GM23338 (cell line): ENCODE data around the gene LENEP. TPM values are rescaled to one million over a fixed set of nuclear protein-coding genes. Genes with fewer than 3 reads are reported as not detected.

Source experiments
- ATAC-seq: fragments of 200-7000 bp; cut with Tn5 transposase; 3 replicates; pipeline ENCODE4 v1.9.1; 2020
- DNase-seq: peaks from one replicate; pipeline ENCODE4 v3.0.0-alpha.2; 2015; ENCODE audit warnings: low spot score
- H2AFZ ChIP-seq: fragments of 200-600 bp; sonication (generic); 2 replicates; pipeline ENCODE4 v1.8.0; 2016; ENCODE audit warnings: antibody characterized with exemption, mild to moderate bottlenecking, moderate library complexity
- H3F3A ChIP-seq: fragments of 200-600 bp; sonication (generic); replicated peaks from 2 replicates; pipeline ENCODE4 v1.8.0; 2017; ENCODE audit warnings: antibody characterized with exemption, mixed run types, low read depth
- H3K27ac ChIP-seq: fragments of 200-600 bp; sonication (generic); 2 replicates; pipeline ENCODE4 v1.6.1; 2016; ENCODE audit warnings: low read depth
- H3K27me3 ChIP-seq: fragments of 200-600 bp; sonication (generic); 2 replicates; pipeline ENCODE4 v1.8.0; 2016; ENCODE audit warnings: mild to moderate bottlenecking, mixed run types, moderate library complexity; ENCODE audit not compliant: insufficient read depth
- H3K36me3 ChIP-seq: fragments of 200-600 bp; sonication (generic); 2 replicates; pipeline ENCODE4 v1.8.0; 2016; ENCODE audit warnings: mild to moderate bottlenecking; ENCODE audit not compliant: insufficient read depth
- H3K4me1 ChIP-seq: fragments of 200-600 bp; sonication (generic); 2 replicates; pipeline ENCODE4 v1.8.0; 2016; ENCODE audit warnings: mild to moderate bottlenecking, moderate library complexity; ENCODE audit not compliant: insufficient read depth
- H3K4me2 ChIP-seq: fragments of 200-600 bp; sonication (generic); 2 replicates; pipeline ENCODE4 v1.7.1; 2017; ENCODE audit warnings: mixed run types
- H3K4me3 ChIP-seq: fragments of 200-600 bp; sonication (generic); 2 replicates; pipeline ENCODE4 v1.6.1; 2016; ENCODE audit warnings: mixed run types
- H3K79me2 ChIP-seq: fragments of 200-600 bp; sonication (generic); replicated peaks from 2 replicates; pipeline ENCODE4 v1.8.0; 2017; ENCODE audit warnings: mild to moderate bottlenecking; ENCODE audit not compliant: insufficient read depth
- H3K9me2 ChIP-seq: fragments of 200-600 bp; sonication (generic); 2 replicates; pipeline ENCODE4 v1.8.0; 2017; ENCODE audit not compliant: insufficient read depth
- H4K20me1 ChIP-seq: fragments of 200-600 bp; sonication (generic); replicated peaks from 2 replicates; pipeline ENCODE4 v1.8.0; 2017; ENCODE audit warnings: mild to moderate bottlenecking; ENCODE audit not compliant: insufficient read depth
- H3K27ac Mint-ChIP-seq: 2 replicates; pipeline ENCODE4 v1.8.0; 2020; ENCODE audit warnings: inconsistent platforms, mild to moderate bottlenecking, moderate library complexity, mixed read lengths
- H3K27me3 Mint-ChIP-seq: 3 replicates; pipeline ENCODE4 v1.8.0; 2022; ENCODE audit warnings: low read depth, mild to moderate bottlenecking, moderate library complexity, mixed read lengths, inconsistent platforms; ENCODE audit not compliant: insufficient read depth, poor library complexity
- H3K36me3 Mint-ChIP-seq: 3 replicates; pipeline ENCODE4 v1.8.0; 2021; ENCODE audit warnings: low read depth, mild to moderate bottlenecking, inconsistent platforms, moderate library complexity, mixed read lengths
- H3K4me1 Mint-ChIP-seq: 3 replicates; pipeline ENCODE4 v1.8.0; 2020; ENCODE audit warnings: mild to moderate bottlenecking, inconsistent platforms, mixed read lengths
- H3K4me3 Mint-ChIP-seq: 3 replicates; pipeline ENCODE4 v1.8.0; 2021; ENCODE audit warnings: moderate library complexity, mild to moderate bottlenecking, inconsistent platforms, mixed read lengths
- H3K9me3 Mint-ChIP-seq: 3 replicates; pipeline ENCODE4 v1.8.0; 2020; ENCODE audit warnings: moderate library complexity, mild to moderate bottlenecking, inconsistent platforms, mixed read lengths
- CREB1 ChIP-seq: fragments of 250-450 bp; sonication (Bioruptor Pico); IDR thresholded peaks from 2 replicates; pipeline ENCODE4 v1.5.0; 2020; ENCODE audit warnings: low read depth, mild to moderate bottlenecking, moderate library complexity
- ETS1 ChIP-seq: IDR thresholded peaks from 2 replicates; pipeline ENCODE4 v1.6.1; 2016; ENCODE audit warnings: antibody characterized with exemption
- EZH2 ChIP-seq: fragments of 200-600 bp; sonication (generic); IDR thresholded peaks from one replicate; pipeline ENCODE4 v1.8.0; 2017; ENCODE audit warnings: antibody characterized with exemption, mild to moderate bottlenecking, low read depth; ENCODE audit not compliant: unreplicated experiment
- NANOG ChIP-seq: IDR thresholded peaks from 2 replicates; pipeline ENCODE4 v1.6.1; 2016; ENCODE audit warnings: antibody characterized with exemption, borderline replicate concordance
- POLR2AphosphoS5 ChIP-seq: IDR thresholded peaks from 2 replicates; pipeline ENCODE4 v1.6.1; 2016; ENCODE audit warnings: antibody characterized with exemption, low read depth
- REST ChIP-seq: IDR thresholded peaks from one replicate; pipeline ENCODE4 v1.6.1; 2018; ENCODE audit warnings: antibody characterized with exemption; ENCODE audit not compliant: unreplicated experiment
- STAT1 ChIP-seq: IDR thresholded peaks from one replicate; pipeline ENCODE4 v1.6.1; 2016; ENCODE audit warnings: antibody characterized with exemption; ENCODE audit not compliant: unreplicated experiment
- ZNF462 ChIP-seq: fragments of 250-450 bp; sonication (Bioruptor Pico); IDR thresholded peaks from 2 replicates; pipeline ENCODE4 v1.5.0; 2020; ENCODE audit warnings: mild to moderate bottlenecking, moderate library complexity
- polyA plus RNA-seq: library from polyadenylated mRNA; unstranded; fragments of >200 nt; fragmentation: Nextera tagmentation; extraction: Ambion mirVana; gene quantifications from 2 replicates; pipeline ENCODE4 v1.2.1, GENCODE V29; 2016
- total RNA-seq: library from RNA; depleted of rRNA; stranded (reverse); fragments of >200 nt; shearing (Covaris generic); gene quantifications from 2 replicates; pipeline ENCODE4 v1.2.3, GENCODE V29; 2014

LENEP gene
- total and polyA plus RNA-seq, 2 experiments from 2014 or later: 1.6 TPM; not detected in 1

GRCh38 chr1:154974102-154974807, 19.1 kb upstream of the LENEP start, which contains the start of gene CKS1B:
TSS of gene CKS1B (plus strand) at chr1:154974681. CDS start at chr1:154974746, 65 bp downstream.
- Mint-ChIP-seq H3K36me3 (peaks cover 36% of the 10 kb centered on the region), H3K9me3 (peaks cover 3% of the 10 kb centered on the region; the same call in 1 of the 3 replicates), H3K27ac (no peak within 1 kb of the TSS), H3K4me3 (no peak within 1 kb of the TSS), H3K27me3 (peaks cover 10% of the 10 kb centered on the region), H3K4me1 (peaks cover 16% of the 10 kb centered on the region)
- H2AFZ ChIP-seq: no peak within 1 kb of the TSS
- H3K9me2 ChIP-seq: no peaks in the 10 kb centered on the region
- H3K27ac ChIP-seq: peak within 1 kb of the TSS; percentile 100
- peaks cover 27% of the 10 kb centered on the region for H4K20me1 ChIP-seq
- DNase-seq (peak; percentile 100), ATAC-seq (peak; percentile 61)
- peaks cover 59% of the 10 kb centered on the region for H3K79me2 ChIP-seq
- H3K36me3 ChIP-seq: peaks cover 14% of the 10 kb centered on the region; the same call in 1 of the 2 replicates
- H3K4me3 ChIP-seq: peak within 1 kb of the TSS; percentile 82
- H3K4me2 ChIP-seq: peak within 1 kb of the TSS; percentile 84
- no peaks in the 10 kb centered on the region for H3K27me3 ChIP-seq
- peaks cover 24% of the 10 kb centered on the region for H3K4me1 ChIP-seq
- TF ChIP-seq POLR2AphosphoS5: peak; percentile 91
- TF ChIP-seq CREB1: peak; percentile 35; the same call in 1 of the 2 replicates
- no peak for TF ChIP-seq ZNF462 (CRISPR knock-in tag)
- peaks cover 18% of the 10 kb centered on the region for H3F3A ChIP-seq

DNA sequence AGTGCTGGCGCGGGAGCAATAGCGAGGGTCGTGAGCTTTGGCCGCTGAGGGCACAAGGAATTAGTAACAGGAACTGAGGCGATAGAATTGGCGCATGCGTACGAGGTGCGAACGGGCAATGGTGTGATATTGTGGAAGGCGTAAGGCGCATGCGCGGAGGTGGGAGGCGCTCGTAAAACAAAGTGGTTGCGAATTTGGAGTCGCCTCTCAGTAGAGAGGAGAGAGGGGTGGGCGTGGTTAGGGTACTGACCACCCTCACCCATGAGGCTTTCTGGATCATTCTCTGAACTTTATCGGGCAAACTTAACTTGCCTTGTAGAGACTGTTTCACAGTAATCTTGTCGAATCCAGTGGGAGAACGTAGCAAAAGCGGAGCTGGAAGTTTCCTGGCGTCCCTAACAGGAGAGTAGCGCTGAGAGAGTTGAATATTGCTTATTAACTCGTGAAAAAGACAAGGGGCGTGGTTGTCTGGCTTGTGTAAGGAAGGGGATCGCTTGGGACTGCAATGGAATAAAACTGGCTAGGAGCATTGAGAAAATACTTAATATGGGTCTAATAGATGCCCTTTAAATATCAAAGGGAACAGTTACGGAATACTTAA, 18.5 kb upstream of the LENEP start:
- Mint-ChIP-seq H3K27ac (no peak overlapping the region), H3K27me3 (peaks cover 10% of the 10 kb centered on the region), H3K4me3 (no peak overlapping the region), H3K4me1 (peaks cover 16% of the 10 kb centered on the region), H3K9me3 (peaks cover 3% of the 10 kb centered on the region; the same call in 1 of the 3 replicates), H3K36me3 (peaks cover 39% of the 10 kb centered on the region)
- TF ChIP-seq ETS1 (no peak), STAT1 (no peak), POLR2AphosphoS5 (peak; percentile 75), NANOG (peak; percentile 11; the same call in 1 of the 2 replicates), EZH2 (no peak), REST (no peak)
- Histone ChIP-seq H4K20me1 (peaks cover 27% of the 10 kb centered on the region), H3K27me3 (no peaks in the 10 kb centered on the region), H3K9me2 (no peaks in the 10 kb centered on the region), H3K4me1 (peaks cover 24% of the 10 kb centered on the region), H3K4me2 (peak overlapping the region; percentile 84), H3K27ac (peak overlapping the region; percentile 93), H3K79me2 (peaks cover 59% of the 10 kb centered on the region), H3K4me3 (peak overlapping the region; percentile 82), H3K36me3 (peaks cover 21% of the 10 kb centered on the region; the same call in 1 of the 2 replicates), H2AFZ (no peak overlapping the region), H3F3A (peaks cover 22% of the 10 kb centered on the region)
- ATAC-seq (peak; percentile 18), DNase-seq (peak; percentile 99)
